Smooth muscle cell (in vitro differentiated cells): ENCODE data around the gene ALK. TPM values are rescaled to one million over a fixed set of nuclear protein-coding genes. Genes with fewer than 3 reads are reported as not detected.

Experiments used
- DNase-seq: peaks from one replicate; lab custom pipeline; 2025; ENCODE audit not compliant: unreplicated experiment; lab: John Stamatoyannopoulos, UW
- H2AFZ ChIP-seq: fragments of 200-600 bp; sonication (generic); 2 replicates; pipeline ENCODE4 v1.6.0; 2016; ENCODE audit warnings: antibody characterized with exemption, low read depth, mild to moderate bottlenecking
- H3F3A ChIP-seq: fragments of 200-600 bp; sonication (generic); 2 replicates; pipeline ENCODE4 v1.6.0; 2017; ENCODE audit warnings: antibody characterized with exemption, low read depth
- H3K27ac ChIP-seq: fragments of 200-600 bp; sonication (generic); 2 replicates; pipeline ENCODE4 v1.5.1; 2016; ENCODE audit warnings: low read depth, mild to moderate bottlenecking
- H3K27me3 ChIP-seq: fragments of 200-600 bp; sonication (generic); 2 replicates; pipeline ENCODE4 v1.6.1; 2016; ENCODE audit warnings: low read depth, mild to moderate bottlenecking
- H3K36me3 ChIP-seq: fragments of 200-600 bp; sonication (generic); 2 replicates; pipeline ENCODE4 v1.5.1; 2016; ENCODE audit warnings: low read depth
- H3K4me1 ChIP-seq: fragments of 200-600 bp; sonication (generic); 2 replicates; pipeline ENCODE4 v1.5.1; 2016; ENCODE audit warnings: low read depth
- H3K4me2 ChIP-seq: fragments of 200-600 bp; sonication (generic); 2 replicates; pipeline ENCODE4 v1.6.0; 2016; ENCODE audit warnings: mild to moderate bottlenecking
- H3K4me3 ChIP-seq: fragments of 200-600 bp; sonication (generic); 2 replicates; pipeline ENCODE4 v1.5.1; 2016; ENCODE audit warnings: mild to moderate bottlenecking
- H3K79me2 ChIP-seq: fragments of 200-600 bp; sonication (generic); 2 replicates; pipeline ENCODE4 v1.6.0; 2016; ENCODE audit warnings: low read depth, mild to moderate bottlenecking
- H3K9ac ChIP-seq: fragments of 200-600 bp; sonication (generic); 2 replicates; pipeline ENCODE4 v1.6.0; 2016; ENCODE audit warnings: low read depth
- H3K9me3 ChIP-seq: fragments of 200-600 bp; sonication (generic); replicated peaks from 2 replicates; pipeline ENCODE4 v1.5.1; 2016; ENCODE audit warnings: low read depth
- H4K20me1 ChIP-seq: fragments of 200-600 bp; sonication (generic); 2 replicates; pipeline ENCODE4 v1.6.0; 2016; ENCODE audit warnings: low read depth
- CTCF ChIP-seq: fragments of 200-600 bp; sonication (generic); IDR thresholded peaks from 2 replicates; pipeline ENCODE4 v1.5.1; 2017; ENCODE audit warnings: borderline replicate concordance, mild to moderate bottlenecking, antibody characterized with exemption; ENCODE audit not compliant: insufficient read depth, poor library complexity, severe bottlenecking
- WGBS: methylation state at CpG from one replicate; pipeline ENCODE4 v1.1.7; 2016; ENCODE audit warnings: low lambda C conversion rate; 5-methylcytosine and 5-hydroxymethylcytosine counted together
- polyA plus RNA-seq: library from polyadenylated mRNA; unstranded; fragments of >200 nt; fragmentation: Nextera tagmentation; extraction: Ambion mirVana; gene quantifications from 2 replicates; pipeline ENCODE4 v1.2.1, GENCODE V29; 2016
- total RNA-seq: library from RNA; depleted of rRNA; stranded (reverse); fragments of >200 nt; gene quantifications from 2 replicates; pipeline ENCODE4 v1.2.3, GENCODE V29; 2014

The ALK gene
- total and polyA plus RNA-seq, 2 experiments from 2014 or later, result 0.13 to 0.19 TPM

GRCh38 chr2:29774624-29775023 is 146.8 kb downstream of the ALK start:
- no peak for DNase-seq
- H3F3A ChIP-seq, result no peaks in the 10 kb centered on the region
- no peak overlapping the region for H3K4me2 ChIP-seq
- WGBS, result 92% methylated on average over 6 of the region's 6 CpGs
- H3K9me3 ChIP-seq, result no peaks in the 10 kb centered on the region
- no peaks in the 10 kb centered on the region for H3K27me3 ChIP-seq
- H3K4me1 ChIP-seq, result no peaks in the 10 kb centered on the region
- TF ChIP-seq CTCF, result no peak
- no peaks in the 10 kb centered on the region for H3K36me3 ChIP-seq
- no peaks in the 10 kb centered on the region for H4K20me1 ChIP-seq
- no peaks in the 10 kb centered on the region for H3K79me2 ChIP-seq
- peak overlapping the region; percentile 22 for H3K27ac ChIP-seq
- H2AFZ ChIP-seq, result no peak overlapping the region
- no peak overlapping the region for H3K9ac ChIP-seq
- H3K4me3 ChIP-seq, result no peak overlapping the region

- no peak overlapping the region for H3K4me3 ChIP-seq
Measured at GRCh38 chr2:29770846-29771245, 150.5 kb downstream of the ALK start.

GRCh38 chr2:29769847-29770246 is 151.5 kb downstream of the ALK start:
- H3K9me3 ChIP-seq, result no peaks in the 10 kb centered on the region
- TF ChIP-seq CTCF, result no peak
- no peak overlapping the region for H3K4me3 ChIP-seq
- no peaks in the 10 kb centered on the region for H3K27me3 ChIP-seq
- DNase-seq, result no peak
- no peaks in the 10 kb centered on the region for H3K79me2 ChIP-seq
- H3K4me2 ChIP-seq, result no peak overlapping the region
- no peak overlapping the region for H3K27ac ChIP-seq
- H3K9ac ChIP-seq, result no peak overlapping the region
- no peaks in the 10 kb centered on the region for H3F3A ChIP-seq
- H4K20me1 ChIP-seq, result no peaks in the 10 kb centered on the region
- WGBS, result 59% methylated on average over 4 of the region's 4 CpGs
- H3K4me1 ChIP-seq, result peaks cover 3% of the 10 kb centered on the region
- no peaks in the 10 kb centered on the region for H3K36me3 ChIP-seq
- no peak overlapping the region for H2AFZ ChIP-seq

More at GRCh38 chr2:29770846-29771245, 150.5 kb downstream of the ALK start:
- no peak for TF ChIP-seq CTCF
- WGBS, result 96% methylated on average over 3 of the region's 3 CpGs
- Histone ChIP-seq H3K27me3 (no peaks in the 10 kb centered on the region), H3K4me1 (peaks cover 3% of the 10 kb centered on the region), H3K79me2 (no peaks in the 10 kb centered on the region), H2AFZ (no peak overlapping the region), H3K9ac (no peak overlapping the region), H3K27ac (no peak overlapping the region), H3F3A (no peaks in the 10 kb centered on the region), H3K36me3 (no peaks in the 10 kb centered on the region), H4K20me1 (no peaks in the 10 kb centered on the region), H3K9me3 (no peaks in the 10 kb centered on the region), H3K4me2 (no peak overlapping the region)
- DNase-seq, result no peak

GRCh38 chr2:29767606-29768335 is 153.6 kb downstream of the ALK start:
- Histone ChIP-seq H3K27me3 (no peaks in the 10 kb centered on the region), H3F3A (no peaks in the 10 kb centered on the region), H3K9ac (no peak overlapping the region), H3K9me3 (no peaks in the 10 kb centered on the region), H3K4me2 (no peak overlapping the region), H4K20me1 (no peaks in the 10 kb centered on the region), H3K4me3 (no peak overlapping the region), H3K4me1 (peaks cover 3% of the 10 kb centered on the region), H3K79me2 (no peaks in the 10 kb centered on the region), H2AFZ (peak overlapping the region; percentile 1), H3K27ac (no peak overlapping the region), H3K36me3 (no peaks in the 10 kb centered on the region)
- WGBS, result 54% methylated on average over 9 of the region's 9 CpGs
- DNase-seq, result no peak
- no peak for TF ChIP-seq CTCF
